ENCODE data around the gene FADS3. TPM values are rescaled to one million over a fixed set of nuclear protein-coding genes. Genes with fewer than 3 reads are reported as not detected.

The FADS3 gene
- total and polyA plus RNA-seq, 9 of the 15 experiments (the other 6 are each of a cell fraction or from before 2014, with no cell fraction given), result 0.97 to 148 (median 92.7) TPM

DNA sequence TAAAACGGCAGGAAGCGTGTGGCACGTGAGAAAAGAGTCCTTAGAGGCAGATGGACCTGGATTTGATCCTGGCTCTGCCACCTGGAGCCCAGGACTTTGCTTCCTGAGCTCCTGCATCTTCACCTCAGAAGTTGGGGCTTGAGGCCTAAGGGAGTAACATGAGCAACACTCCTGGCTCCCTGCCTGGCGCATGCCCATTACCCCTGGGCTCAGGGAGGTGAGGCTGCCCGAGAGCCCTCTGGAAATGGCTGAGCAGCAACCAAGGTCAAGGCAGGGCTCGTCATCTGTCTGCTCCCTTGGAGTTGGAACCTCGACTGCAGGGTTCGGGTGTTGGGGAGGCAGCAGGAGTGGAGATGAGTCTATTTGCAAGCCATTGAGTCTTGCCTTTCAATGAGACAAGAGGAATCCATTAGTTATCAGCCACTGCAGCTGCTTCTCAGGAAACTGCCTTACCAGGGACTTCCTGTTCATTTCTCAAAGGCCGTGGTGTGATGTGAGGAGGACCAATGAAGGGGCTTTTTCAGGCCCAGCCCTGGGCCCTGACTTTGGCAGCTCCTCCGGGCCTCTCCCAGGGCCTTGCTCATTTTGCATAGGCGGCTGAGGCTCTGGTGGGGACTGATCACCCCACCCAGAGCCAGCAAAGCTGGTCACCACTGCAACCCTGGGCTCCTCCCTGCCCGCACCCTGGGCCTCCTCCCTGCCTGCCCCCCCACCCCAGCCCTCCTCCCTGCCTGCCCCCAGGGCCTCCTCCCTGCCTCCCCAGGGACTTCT lies 56.9 kb downstream of the FADS3 start (continued):
- TF ChIP-seq, protein P1, sequence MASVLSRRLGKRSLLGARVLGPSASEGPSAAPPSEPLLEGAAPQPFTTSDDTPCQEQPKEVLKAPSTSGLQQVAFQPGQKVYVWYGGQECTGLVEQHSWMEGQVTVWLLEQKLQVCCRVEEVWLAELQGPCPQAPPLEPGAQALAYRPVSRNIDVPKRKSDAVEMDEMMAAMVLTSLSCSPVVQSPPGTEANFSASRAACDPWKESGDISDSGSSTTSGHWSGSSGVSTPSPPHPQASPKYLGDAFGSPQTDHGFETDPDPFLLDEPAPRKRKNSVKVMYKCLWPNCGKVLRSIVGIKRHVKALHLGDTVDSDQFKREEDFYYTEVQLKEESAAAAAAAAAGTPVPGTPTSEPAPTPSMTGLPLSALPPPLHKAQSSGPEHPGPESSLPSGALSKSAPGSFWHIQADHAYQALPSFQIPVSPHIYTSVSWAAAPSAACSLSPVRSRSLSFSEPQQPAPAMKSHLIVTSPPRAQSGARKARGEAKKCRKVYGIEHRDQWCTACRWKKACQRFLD (CRISPR knock-in tag; IDR thresholded peaks at IDR 0.05), result peak; percentile 90
- TF ChIP-seq, protein P2, sequence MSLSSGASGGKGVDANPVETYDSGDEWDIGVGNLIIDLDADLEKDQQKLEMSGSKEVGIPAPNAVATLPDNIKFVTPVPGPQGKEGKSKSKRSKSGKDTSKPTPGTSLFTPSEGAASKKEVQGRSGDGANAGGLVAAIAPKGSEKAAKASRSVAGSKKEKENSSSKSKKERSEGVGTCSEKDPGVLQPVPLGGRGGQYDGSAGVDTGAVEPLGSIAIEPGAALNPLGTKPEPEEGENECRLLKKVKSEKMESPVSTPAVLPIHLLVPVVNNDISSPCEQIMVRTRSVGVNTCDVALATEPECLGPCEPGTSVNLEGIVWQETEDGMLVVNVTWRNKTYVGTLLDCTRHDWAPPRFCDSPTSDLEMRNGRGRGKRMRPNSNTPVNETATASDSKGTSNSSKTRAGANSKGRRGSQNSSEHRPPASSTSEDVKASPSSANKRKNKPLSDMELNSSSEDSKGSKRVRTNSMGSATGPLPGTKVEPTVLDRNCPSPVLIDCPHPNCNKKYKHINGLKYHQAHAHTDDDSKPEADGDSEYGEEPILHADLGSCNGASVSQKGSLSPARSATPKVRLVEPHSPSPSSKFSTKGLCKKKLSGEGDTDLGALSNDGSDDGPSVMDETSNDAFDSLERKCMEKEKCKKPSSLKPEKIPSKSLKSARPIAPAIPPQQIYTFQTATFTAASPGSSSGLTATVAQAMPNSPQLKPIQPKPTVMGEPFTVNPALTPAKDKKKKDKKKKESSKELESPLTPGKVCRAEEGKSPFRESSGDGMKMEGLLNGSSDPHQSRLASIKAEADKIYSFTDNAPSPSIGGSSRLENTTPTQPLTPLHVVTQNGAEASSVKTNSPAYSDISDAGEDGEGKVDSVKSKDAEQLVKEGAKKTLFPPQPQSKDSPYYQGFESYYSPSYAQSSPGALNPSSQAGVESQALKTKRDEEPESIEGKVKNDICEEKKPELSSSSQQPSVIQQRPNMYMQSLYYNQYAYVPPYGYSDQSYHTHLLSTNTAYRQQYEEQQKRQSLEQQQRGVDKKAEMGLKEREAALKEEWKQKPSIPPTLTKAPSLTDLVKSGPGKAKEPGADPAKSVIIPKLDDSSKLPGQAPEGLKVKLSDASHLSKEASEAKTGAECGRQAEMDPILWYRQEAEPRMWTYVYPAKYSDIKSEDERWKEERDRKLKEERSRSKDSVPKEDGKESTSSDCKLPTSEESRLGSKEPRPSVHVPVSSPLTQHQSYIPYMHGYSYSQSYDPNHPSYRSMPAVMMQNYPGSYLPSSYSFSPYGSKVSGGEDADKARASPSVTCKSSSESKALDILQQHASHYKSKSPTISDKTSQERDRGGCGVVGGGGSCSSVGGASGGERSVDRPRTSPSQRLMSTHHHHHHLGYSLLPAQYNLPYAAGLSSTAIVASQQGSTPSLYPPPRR (CRISPR knock-in tag; IDR thresholded peaks at IDR 0.05; ENCODE audit: borderline replicate concordance), result no peak
- TF ChIP-seq MXI1 (IDR thresholded peaks at IDR 0.05; ENCODE audit: low read depth, low read length) (no peak), MAFK (IDR thresholded peaks at IDR 0.05; ENCODE audit: low read length) (0 out of 2 replicates have a peak, but pooled peaks have one; percentile 24), MEF2D (tag; conservative IDR thresholded peaks at IDR 0.05; ENCODE audit: low read depth) (0 out of 2 replicates have a peak, but pooled peaks have one; percentile 52), ZNF668 (CRISPR knock-in tag; IDR thresholded peaks at IDR 0.05) (peak; percentile 71; the same call in 1 of the 2 replicates), XRCC3 (IDR thresholded peaks at IDR 0.05) (no peak), HEY1 (CRISPR knock-in tag; IDR thresholded peaks at IDR 0.05; ENCODE audit: borderline replicate concordance) (peak; percentile 56; the same call in 1 of the 2 replicates), ERF (CRISPR knock-in tag; IDR thresholded peaks at IDR 0.05) (no peak), KDM5B (IDR thresholded peaks at IDR 0.05; ENCODE audit: insufficient replicate concordance, low read depth, low read length) (peak; percentile 46), HNRNPH1 (optimal IDR thresholded peaks at IDR 0.05; ENCODE audit: low read depth, low read length) (no peak), TOE1 (IDR thresholded peaks at IDR 0.05; ENCODE audit: borderline replicate concordance) (0 out of 2 replicates have a peak, but pooled peaks have one; percentile 18), TOE1 (CRISPR knock-in tag; IDR thresholded peaks at IDR 0.05; ENCODE audit: borderline replicate concordance, low read depth) (no peak), NCOA4 (IDR thresholded peaks at IDR 0.05; ENCODE audit: partially characterized antibody) (no peak), NCOA1 (IDR thresholded peaks at IDR 0.05; ENCODE audit: low read depth) (peak; percentile 74; the same call in 1 of the 2 replicates)
- TF ChIP-seq, protein P3, sequence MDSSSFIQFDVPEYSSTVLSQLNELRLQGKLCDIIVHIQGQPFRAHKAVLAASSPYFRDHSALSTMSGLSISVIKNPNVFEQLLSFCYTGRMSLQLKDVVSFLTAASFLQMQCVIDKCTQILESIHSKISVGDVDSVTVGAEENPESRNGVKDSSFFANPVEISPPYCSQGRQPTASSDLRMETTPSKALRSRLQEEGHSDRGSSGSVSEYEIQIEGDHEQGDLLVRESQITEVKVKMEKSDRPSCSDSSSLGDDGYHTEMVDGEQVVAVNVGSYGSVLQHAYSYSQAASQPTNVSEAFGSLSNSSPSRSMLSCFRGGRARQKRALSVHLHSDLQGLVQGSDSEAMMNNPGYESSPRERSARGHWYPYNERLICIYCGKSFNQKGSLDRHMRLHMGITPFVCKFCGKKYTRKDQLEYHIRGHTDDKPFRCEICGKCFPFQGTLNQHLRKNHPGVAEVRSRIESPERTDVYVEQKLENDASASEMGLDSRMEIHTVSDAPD (CRISPR knock-in tag; IDR thresholded peaks at IDR 0.05), result no peak
- TF ChIP-seq, protein P4, sequence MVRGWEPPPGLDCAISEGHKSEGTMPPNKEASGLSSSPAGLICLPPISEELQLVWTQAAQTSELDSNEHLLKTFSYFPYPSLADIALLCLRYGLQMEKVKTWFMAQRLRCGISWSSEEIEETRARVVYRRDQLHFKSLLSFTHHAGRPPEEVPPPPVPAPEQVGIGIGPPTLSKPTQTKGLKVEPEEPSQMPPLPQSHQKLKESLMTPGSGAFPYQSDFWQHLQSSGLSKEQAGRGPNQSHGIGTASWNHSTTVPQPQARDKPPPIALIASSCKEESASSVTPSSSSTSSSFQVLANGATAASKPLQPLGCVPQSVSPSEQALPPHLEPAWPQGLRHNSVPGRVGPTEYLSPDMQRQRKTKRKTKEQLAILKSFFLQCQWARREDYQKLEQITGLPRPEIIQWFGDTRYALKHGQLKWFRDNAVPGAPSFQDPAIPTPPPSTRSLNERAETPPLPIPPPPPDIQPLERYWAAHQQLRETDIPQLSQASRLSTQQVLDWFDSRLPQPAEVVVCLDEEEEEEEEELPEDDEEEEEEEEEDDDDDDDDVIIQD (CRISPR knock-in tag; IDR thresholded peaks at IDR 0.05), result no peak

Data from K562 (cell line).